Type B pancreatic cell (in vitro differentiated cells): ENCODE results near the gene EXOG. TPM values are rescaled to one million over a fixed set of nuclear protein-coding genes. Genes with fewer than 3 reads are reported as not detected.

Source experiments
- DNase-seq: peaks from one replicate; pipeline ENCODE4 v3.0.0; 2021; ENCODE audit warnings: mixed read lengths; ENCODE audit not compliant: unreplicated experiment; ENCODE audit errors: extremely low spot score
- H3K27ac Mint-ChIP-seq: 2 replicates; pipeline ENCODE4 v1.8.0; 2021; ENCODE audit warnings: mild to moderate bottlenecking, mixed read lengths
- H3K27me3 Mint-ChIP-seq: 2 replicates; pipeline ENCODE4 v1.8.0; 2021; ENCODE audit warnings: mixed read lengths
- H3K36me3 Mint-ChIP-seq: 2 replicates; pipeline ENCODE4 v1.8.0; 2021; ENCODE audit warnings: mixed read lengths
- H3K4me1 Mint-ChIP-seq: one replicate; pipeline ENCODE4 v1.8.0; 2021; ENCODE audit warnings: mixed read lengths; ENCODE audit not compliant: unreplicated experiment
- H3K4me3 Mint-ChIP-seq: 2 replicates; pipeline ENCODE4 v1.8.0; 2021; ENCODE audit warnings: mild to moderate bottlenecking, mixed read lengths
- H3K9me3 Mint-ChIP-seq: 2 replicates; pipeline ENCODE4 v1.8.0; 2021; ENCODE audit warnings: mixed read lengths
- total RNA-seq: library from RNA; stranded (reverse); gene quantifications from 2 replicates; pipeline ENCODE4 v1.2.1, GENCODE V29; 2021; ENCODE audit warnings: low replicate concordance
- TF ChIP-seq, protein P1 (sequence below): fragments of 200-600 bp; sonication (generic); conservative IDR thresholded peaks from 2 replicates; pipeline ENCODE4 v1.5.0; 2021; ENCODE audit warnings: antibody characterized with exemption, mild to moderate bottlenecking

EXOG gene
- total RNA-seq, 1 donor from 2014 or later = 16.8 TPM

DNA sequence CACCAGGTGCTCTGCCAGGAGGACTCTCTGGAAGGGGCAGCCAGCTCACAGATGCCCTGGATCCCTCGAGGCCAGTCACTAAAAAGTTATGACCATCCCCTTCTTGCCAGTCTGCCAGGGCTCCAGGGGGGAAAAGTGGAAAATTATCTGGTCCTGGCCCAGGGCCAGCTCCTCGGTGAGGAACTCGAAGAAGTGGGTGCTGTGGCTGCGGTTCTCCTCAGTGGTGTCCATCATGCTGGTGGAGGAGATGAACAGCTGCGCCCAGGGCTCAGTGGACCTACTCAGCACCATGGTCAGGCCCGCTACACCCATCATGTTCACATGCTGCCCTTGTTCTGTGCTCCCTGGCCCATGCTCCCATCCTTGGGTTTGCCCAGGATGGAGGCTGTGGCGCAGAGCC, 19.2 kb downstream of the EXOG start:
- no peak for DNase-seq
- Mint-ChIP-seq H3K36me3 (peaks cover 5% of the 10 kb centered on the region), H3K4me1 (peaks cover 6% of the 10 kb centered on the region), H3K27me3 (no peaks in the 10 kb centered on the region), H3K27ac (no peak overlapping the region), H3K9me3 (no peaks in the 10 kb centered on the region), H3K4me3 (no peak overlapping the region)
- TF ChIP-seq, protein P1, sequence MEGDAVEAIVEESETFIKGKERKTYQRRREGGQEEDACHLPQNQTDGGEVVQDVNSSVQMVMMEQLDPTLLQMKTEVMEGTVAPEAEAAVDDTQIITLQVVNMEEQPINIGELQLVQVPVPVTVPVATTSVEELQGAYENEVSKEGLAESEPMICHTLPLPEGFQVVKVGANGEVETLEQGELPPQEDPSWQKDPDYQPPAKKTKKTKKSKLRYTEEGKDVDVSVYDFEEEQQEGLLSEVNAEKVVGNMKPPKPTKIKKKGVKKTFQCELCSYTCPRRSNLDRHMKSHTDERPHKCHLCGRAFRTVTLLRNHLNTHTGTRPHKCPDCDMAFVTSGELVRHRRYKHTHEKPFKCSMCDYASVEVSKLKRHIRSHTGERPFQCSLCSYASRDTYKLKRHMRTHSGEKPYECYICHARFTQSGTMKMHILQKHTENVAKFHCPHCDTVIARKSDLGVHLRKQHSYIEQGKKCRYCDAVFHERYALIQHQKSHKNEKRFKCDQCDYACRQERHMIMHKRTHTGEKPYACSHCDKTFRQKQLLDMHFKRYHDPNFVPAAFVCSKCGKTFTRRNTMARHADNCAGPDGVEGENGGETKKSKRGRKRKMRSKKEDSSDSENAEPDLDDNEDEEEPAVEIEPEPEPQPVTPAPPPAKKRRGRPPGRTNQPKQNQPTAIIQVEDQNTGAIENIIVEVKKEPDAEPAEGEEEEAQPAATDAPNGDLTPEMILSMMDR = no peak

DNA sequence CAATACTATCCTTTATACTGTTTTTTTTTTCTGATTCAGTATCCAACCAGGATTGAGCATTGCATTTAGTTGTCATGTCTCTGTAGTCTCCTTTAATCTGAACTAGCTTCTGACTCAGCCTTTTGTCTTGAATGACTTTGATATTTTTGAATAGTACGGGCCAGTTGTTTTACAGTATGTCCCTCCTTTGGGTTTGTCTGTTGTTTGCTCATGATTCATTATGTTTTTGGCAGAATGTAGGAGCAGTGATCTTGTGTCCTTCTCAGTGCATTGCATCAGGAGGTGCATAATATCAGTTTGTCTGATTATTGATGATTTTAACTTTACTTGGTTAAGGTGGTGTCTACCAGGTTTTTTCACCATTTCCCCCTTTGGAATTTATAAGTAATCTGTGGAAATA, 20.5 kb downstream of the EXOG start:
- Mint-ChIP-seq H3K36me3 (peaks cover 5% of the 10 kb centered on the region), H3K9me3 (no peaks in the 10 kb centered on the region), H3K27ac (no peak overlapping the region), H3K4me3 (no peak overlapping the region), H3K4me1 (peaks cover 6% of the 10 kb centered on the region), H3K27me3 (no peaks in the 10 kb centered on the region)
- no peak for DNase-seq
- TF ChIP-seq, protein P1 = no peak

DNA sequence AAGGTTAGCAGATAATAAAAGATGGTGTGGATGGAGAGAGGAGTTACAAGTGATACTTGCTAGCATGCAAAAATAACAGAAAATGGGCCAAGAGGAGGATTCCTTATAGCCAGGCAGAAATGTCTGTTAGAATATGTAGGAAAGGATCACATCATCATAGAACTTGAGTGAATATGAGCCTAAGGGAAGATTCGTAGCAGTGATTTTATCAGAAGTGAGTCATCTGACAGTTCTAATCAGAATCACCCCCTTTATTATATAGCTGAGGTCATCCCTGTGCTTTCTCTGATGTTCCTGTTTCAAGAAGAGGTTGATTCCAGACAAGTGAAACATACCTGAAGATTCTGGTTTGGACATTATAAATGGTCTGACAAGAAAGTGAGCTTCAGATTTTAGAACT, 22.9 kb downstream of the EXOG start:
- TF ChIP-seq, protein P1 = no peak
- no peaks in the 10 kb centered on the region for H3K27me3 Mint-ChIP-seq
- H3K27ac Mint-ChIP-seq = no peak overlapping the region
- H3K4me3 Mint-ChIP-seq = no peak overlapping the region
- no peak for DNase-seq
- peaks cover 6% of the 10 kb centered on the region for H3K4me1 Mint-ChIP-seq
- H3K36me3 Mint-ChIP-seq = peaks cover 4% of the 10 kb centered on the region
- no peaks in the 10 kb centered on the region for H3K9me3 Mint-ChIP-seq

DNA sequence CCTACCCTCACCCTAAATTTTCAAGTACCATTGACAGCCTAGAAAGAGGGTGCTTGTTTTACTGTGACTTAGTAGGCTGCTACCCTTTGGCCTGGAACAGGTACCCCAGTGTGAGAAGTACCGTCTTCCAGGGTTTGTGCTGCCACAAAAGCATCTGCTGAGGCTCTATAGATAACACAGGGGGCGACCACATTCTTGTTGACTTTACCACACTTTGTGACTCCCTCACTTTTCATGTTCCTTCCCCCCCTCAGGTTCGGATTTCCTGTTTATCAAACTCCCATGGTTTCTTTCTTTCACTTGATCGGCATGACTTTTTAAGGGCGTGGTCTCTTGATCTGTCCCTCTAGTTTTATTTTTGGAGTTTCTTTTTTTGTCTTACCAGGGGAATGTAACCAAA, 23.5 kb downstream of the EXOG start:
- H3K9me3 Mint-ChIP-seq = no peaks in the 10 kb centered on the region
- H3K36me3 Mint-ChIP-seq = no peaks in the 10 kb centered on the region
- TF ChIP-seq, protein P1 = no peak
- no peaks in the 10 kb centered on the region for H3K27me3 Mint-ChIP-seq
- no peak overlapping the region for H3K4me3 Mint-ChIP-seq
- no peak for DNase-seq
- no peak overlapping the region for H3K27ac Mint-ChIP-seq
- H3K4me1 Mint-ChIP-seq = peaks cover 6% of the 10 kb centered on the region

DNA sequence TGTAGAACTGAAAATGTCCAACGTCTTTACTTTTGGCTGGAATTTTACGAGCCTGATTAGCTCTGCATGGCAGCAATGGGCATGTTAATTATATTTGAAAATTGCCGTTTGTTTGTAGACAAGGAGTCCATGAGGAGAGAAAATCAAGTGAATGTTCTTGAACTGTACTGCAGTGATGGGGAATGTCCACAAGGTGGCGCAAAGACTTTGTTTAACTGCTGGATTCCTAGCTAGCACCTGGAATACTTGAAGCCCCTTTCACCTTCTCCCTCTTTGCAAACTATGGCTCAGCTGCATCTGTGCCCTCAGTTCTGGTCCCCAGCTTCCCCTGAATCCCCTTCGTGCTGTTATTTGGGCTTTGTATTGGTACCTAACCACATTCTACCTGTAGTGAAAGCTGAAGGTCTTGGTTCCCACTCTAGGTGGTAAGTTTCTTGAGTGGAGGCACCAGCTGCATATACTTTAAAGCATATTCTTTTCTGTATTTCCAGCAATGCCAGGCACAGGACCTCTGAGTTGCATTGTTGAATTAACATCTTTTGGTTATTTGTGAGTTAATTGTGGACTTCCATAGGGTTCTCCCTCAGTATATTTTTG, 25.3 kb downstream of the EXOG start:
- Mint-ChIP-seq H3K4me1 (peaks cover 6% of the 10 kb centered on the region), H3K4me3 (no peak overlapping the region), H3K36me3 (peaks cover under 1% of the 10 kb centered on the region), H3K27ac (no peak overlapping the region), H3K9me3 (no peaks in the 10 kb centered on the region), H3K27me3 (no peaks in the 10 kb centered on the region)
- no peak for DNase-seq
- TF ChIP-seq, protein P1 = peak; percentile 94

DNA sequence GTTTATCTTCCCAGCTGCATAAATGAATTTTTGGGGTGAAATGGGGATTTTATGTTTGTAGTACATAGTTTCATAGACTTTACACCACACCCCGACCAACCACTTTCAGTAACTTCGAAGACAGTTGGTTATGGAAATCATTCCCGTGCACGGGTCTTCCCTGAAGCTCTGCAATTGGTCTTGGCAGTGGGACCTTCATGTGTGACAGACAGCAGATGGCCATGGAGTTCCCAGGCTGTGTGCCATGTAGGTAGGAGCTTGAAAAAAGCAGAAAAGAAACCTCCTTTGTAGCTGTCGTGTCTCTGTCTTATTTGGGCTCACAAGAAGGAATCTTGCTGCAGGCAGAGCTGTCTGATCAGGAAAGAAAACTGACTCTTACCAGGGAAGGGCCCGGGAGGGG, 25.9 kb downstream of the EXOG start:
- TF ChIP-seq, protein P1 = no peak
- peaks cover 5% of the 10 kb centered on the region for H3K36me3 Mint-ChIP-seq
- no peak overlapping the region for H3K27ac Mint-ChIP-seq
- no peaks in the 10 kb centered on the region for H3K9me3 Mint-ChIP-seq
- no peak for DNase-seq
- no peaks in the 10 kb centered on the region for H3K27me3 Mint-ChIP-seq
- no peak overlapping the region for H3K4me3 Mint-ChIP-seq
- peaks cover 6% of the 10 kb centered on the region for H3K4me1 Mint-ChIP-seq
